Stimulated activated CD4-positive, alpha-beta T cell treated with anti-CD3 and anti-CD28 coated beads, Interleukin-12 subunit alpha, Interleukin-12 subunit beta, amount 100 ng/mL, for 48 hours (primary cell): Measurements from ENCODE around the gene MKNK1.

Experiments
- DNase-seq, 3 donors: peaks; one replicate each; pipeline ENCODE4 v3.0.0-alpha.2; 2020; ENCODE audit warnings: low read depth in 2 of 3, low spot score in 1 of 3

MKNK1 gene

DNA sequence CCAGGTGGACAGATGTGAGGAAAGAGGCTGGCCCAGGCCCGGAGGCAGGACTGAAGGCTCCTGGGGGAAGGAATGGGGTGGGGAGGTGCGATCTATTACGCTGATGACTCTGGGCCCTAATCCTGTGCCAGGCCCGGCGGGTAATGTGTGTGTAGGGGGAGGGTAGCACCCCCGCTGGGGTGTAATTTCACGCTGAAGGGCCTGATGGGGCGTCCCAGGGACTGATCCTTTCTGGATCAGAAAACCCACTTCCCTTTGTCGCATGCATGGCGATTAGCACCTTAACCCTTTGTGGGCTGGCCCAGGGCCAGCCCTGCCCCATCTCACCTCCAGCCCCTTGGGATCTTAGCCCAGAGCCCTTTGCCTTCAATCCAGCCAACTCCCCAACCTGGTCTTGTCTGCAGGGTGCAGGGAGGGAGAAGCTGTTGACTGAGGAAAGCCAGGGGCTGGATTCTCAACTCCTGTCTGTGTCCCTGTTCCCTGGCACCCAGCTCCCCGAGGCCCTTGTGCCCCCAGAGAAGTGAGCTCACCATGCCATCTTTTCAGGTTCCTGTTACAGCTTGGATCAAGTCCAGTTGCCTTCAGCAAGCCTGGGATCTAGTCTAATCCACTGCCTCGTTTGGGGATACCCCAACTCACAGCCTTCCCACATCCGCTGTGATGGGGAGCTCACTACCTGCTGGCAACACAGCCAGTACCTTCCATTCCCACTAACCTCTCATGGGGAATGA is 78.7 kb downstream of the MKNK1 start:
- DNase-seq, result no peak

DNA sequence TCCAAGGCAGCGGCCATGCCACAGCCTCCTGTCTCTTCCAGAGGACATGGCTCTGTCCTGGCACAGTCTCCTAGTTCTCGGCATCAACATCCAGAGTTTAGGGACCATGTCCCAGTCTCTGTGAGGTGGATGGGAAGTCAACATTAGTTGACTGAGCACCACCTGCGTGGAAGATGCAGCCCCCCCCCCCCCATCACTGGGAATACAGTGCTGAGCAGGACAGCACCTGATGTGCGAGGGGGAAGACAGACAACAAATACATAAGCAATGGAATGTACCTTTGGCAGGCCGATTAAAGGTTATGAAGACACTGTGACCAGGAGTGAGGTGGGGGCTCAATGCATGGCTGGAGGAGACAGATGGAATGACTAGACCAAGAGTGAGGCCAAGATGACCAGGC is 79.2 kb downstream of the MKNK1 start:
- DNase-seq, result no peak

DNA sequence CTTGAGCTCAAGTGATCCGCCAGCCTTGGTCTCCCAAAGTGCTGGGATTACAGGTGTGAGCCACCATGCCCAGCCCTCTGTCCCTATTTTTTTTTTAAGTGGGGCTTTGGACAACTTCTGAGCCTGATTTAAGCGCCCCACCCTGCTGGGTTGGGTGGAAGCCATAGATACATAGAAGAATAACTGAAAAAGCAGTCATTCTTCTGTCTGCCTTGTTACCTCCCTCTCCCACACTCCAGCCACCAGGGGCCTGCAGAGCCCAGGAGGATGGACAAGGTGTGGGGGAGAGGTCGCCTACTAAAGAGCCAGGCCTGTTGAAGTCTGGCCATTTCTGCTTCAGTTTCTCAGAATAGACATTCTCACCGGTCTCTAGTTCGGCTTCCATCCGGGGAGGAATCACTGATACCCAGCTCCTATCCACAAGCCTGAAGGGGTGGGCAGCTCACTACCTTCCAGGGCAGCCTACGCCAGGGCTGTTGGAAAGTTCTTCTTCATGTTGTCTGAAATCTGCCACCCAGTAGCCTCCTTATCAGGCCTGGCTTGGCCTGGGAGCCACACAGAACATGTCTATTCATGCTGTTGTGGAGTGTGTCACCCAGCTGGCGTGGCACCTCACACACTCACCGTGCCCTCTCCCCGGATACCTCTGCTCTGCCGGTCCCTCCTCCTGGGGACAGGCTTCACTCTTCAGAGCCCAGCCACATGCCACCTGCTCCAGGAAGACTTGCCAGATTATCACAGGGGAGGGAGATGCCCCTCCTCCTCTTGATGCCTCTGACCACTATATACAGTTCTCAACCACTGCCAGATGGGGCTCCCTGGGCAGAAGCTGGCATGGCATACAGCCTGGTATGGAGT is 80.3 kb downstream of the MKNK1 start:
- no peak for DNase-seq

DNA sequence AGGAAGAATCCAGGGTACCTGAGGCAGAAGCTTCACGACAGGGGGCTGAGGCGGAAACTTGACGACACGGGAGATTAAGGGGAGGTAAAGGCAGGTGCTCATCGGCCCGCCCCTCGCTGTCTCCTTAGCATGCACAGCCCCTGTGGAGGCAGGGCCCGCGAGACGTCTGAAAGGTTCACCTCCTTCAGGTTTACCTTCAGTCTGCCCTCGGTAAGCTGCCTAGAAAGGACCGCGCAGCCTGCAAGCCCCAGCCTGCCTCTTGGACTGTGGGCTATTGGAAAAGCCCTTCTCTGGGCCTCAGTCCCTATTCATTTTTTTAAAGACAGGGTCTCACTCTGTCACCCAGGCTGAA is 81.1 kb downstream of the MKNK1 start:
- DNase-seq, result no peak

DNA sequence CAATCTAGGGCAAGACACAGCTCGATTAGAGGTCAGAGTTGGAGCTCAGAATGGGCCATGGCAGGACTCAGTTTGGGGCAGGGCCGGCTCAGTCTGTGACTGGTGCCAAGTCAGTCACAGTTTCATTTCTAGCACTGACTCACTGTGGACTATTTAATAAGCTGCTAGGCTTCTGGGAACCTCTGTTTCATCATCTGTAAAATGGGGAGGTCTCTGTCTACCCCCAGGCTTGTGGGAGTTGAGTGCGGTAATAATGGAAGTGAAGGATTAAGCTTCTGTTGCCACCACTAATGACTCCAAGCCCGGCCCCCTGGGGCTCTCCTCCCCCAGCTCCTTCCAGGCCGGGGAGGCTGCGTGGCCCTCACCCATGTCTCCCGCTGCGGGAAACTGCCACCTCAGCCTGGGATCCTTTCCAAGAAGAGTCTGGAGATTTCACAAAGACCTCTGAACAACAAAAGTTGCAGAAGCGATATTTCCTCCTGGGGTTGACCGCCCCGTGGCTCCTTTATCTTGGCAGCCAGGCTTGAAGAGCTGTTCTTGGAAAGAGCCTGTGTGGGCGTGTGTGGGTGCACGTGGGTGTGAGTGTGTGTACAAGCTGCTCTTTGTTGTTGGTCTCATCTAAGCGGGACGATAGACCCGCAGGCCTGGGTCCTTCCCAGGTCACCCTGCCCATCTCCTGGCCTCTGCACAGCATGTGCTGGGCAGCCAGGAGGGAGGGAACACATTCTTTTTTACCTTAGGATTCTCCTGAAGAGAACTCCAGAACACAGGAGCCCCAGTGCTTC is 81.7 kb downstream of the MKNK1 start:
- DNase-seq, result peak in 2 of 3 donors; percentile 22 to 41

DNA sequence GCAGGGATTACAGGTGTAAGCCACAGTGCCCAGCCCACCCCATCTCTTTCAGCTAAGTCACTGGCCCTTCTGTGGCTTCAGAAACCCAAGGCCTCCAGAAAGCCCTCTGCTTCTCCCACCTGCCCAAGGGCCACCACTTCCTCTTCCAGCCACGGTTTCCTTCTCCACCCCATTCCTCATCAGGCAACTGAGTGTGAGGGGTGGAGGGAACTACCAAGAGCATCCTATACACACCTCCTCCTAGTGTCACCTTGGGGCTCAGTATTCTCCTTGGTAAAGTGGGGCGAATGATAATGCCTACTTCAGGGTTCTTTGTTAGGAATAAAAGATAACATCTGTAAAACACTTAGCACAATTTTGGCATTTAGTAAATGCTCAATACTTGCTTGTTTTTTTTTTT is 82.7 kb downstream of the MKNK1 start:
- DNase-seq, result no peak

DNA sequence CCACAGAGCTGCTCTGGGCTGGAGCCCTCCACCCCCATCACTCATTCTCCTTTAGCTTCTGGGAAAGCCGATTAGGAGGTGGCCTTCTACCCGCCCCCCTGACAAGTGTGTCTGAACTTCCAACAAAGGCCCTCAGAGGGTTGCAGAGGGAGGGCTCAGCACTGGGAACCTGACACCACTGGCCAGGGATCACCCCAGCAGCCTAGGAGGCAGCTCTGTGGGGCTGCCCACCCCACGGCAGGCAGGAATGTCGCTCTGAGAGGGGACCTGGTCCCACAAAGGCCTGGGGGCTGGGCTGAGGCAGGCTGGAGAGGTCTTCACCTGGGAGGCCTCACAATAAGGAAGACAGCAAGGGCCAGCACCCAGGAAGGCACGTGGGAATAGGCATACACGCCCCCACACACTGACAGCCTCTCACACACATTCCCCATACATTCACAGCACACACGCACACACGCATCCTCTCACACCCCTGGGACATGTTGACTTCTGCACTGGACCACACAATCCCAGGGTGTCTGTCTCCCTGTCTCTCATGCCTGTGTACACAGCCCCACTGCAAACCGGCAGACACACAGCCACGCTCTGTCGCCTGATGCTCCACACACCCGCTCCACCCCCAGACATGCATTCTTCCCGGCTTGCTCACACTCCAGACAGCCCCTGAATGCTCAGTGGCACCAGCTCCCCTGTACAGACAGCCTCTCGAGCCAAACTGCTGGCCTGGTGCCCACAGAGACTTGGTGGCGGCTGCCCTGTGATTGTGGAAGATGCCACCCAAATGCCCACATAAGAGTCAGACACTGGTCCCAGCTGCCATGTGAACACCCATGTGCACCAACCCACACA is 83.8 kb downstream of the MKNK1 start:
- no peak for DNase-seq

DNA sequence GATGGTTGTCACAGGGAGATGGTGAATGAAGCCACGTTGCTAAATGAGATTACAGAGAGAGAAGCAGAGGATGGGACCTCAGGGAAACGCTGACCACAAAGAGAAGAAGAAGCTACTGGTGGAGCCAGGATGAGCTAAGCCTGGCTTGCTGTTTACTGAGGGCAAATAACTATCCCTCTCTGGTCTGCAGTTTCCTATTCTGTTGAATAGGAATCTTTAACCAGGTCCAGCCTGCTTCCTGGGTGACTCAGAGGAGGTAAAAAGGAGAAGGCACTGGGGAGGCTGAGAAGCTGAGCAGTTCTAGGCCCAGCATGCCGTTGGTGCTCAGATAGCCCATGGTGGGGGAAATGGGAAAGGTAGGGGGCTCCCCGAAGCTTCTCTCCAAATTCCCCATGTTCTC is 84.9 kb downstream of the MKNK1 start:
- no peak for DNase-seq

DNA sequence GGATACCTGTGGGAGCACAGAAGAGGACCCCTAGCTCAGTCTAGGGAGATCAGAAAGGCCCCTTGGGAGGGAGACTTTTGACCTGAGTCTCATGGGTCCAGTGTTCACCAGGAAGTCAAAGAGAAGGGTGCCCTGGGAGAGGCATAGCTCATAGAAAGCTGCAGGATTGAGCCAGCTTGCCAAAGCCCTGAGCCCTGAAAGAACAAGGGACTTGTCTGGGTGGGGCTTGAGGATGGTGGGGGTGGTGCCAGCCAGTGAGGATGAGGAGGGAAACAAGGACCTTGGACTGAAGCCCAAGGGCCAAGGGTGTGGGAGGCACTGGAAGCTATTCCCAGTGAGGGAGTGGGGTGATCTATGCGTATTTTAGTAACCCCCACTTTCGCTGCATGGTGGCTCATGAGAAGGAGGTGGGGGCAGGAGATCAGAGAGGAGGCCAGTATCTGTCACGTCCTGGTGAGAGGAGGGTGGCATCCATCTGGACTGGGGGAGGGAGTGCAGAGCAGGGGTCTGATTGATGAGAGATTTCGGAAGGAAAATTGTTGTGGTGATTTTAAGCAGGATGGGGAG is 86.1 kb downstream of the MKNK1 start:
- DNase-seq, result no peak

DNA sequence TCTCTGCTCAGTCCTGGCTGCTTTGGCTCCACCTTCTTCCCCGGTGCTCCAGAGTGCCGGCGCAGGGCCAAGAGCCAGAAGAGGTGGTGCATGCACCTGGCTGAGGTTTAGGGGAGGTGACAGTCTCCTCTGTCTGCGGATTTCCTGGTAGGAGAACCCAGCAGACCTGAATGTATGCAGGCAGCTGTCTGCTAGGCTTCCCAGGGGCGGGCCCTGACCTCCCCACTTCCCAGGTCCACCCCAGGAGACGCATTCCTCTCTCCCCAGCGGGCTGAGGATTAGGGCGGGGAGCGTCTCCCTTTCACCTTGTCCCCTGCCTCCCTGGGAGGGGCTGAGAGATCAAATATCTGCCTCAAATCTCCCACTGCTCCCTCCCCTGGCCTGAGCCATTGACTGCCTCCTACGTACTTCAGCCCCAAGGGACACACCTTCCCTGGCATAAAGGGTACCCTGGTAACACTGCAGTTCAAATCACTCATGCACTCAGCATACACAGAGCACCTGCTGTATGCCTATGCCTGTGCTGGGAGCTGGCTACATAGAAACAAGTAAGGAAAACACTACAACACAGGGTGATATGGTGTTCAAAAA is 87.0 kb downstream of the MKNK1 start:
- no peak for DNase-seq

DNA sequence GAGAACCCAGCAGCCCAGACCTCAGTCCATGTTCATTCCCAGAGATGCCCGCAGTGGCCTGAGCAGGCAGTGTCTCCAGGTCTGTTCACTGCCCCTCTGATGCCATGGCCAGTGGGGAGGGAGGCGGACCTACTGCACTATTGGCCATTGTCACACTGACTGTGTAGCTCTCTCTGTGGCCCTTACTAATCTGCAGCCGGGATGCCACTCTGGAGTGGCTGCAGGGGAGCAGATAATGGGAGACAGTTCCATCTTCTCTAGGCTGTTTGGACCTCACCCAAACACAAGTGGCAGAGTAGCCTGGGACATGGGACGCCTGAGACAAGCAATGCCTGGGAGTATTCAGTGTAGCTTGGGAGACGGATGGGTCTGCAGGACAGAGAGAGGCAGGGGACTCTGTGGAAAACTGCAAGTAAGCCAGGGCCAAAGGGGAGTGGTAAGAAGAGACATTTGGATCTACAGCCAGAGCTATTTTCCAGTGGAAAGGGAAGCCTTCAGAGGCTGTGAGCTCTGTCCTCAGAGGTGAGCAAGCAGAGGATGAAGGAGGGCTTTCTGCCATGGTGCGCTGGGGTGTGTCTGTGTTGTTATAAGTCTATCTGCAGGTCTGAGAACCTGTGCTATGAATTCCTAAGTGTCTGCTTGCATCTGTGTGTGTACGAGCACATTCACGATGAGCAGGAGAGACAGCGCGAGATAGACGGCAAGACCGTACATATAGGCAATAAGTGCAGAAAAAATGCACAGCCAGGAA is 87.7 kb downstream of the MKNK1 start:
- DNase-seq, result no peak

DNA sequence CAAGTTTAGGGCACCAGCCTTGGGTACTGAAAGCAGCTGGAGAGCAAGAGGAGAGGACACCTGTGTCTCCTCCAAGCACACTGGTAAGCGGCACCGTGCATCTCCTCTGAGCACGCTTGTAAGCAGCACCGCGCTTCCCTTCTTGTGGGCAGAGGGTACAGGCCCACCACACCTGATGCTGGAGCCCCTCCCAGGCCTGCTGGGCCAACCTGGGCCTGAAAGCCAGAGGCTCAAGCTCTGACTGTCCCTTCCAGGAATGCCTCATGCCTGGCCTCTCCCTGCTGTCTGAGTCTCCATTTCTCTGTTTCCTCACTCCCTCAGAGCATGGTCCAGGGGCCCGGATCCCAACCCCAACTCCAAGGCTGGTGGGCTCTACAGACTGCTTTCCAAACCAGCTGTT is 88.5 kb downstream of the MKNK1 start:
- DNase-seq, result no peak

DNA sequence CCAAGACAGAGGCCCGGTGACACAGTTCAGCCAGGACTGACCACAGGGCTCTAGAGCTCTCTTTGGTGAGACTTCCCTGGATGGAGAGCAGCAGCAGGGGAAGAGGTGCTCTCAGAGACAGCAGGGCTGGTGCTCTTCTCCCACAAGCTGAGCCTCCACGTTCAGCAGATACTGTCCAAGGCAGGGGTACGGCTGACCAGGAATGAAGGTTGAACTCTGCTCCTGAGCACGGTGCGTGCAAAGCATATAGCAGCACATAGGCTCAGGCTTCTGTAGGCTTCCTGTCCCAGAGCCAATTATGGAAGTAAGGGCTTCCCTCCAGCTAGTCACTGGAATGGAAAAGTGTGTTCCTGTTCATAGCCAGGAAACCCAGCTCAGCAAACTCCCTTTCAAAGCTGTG is 90.5 kb downstream of the MKNK1 start:
- DNase-seq, result no peak

DNA sequence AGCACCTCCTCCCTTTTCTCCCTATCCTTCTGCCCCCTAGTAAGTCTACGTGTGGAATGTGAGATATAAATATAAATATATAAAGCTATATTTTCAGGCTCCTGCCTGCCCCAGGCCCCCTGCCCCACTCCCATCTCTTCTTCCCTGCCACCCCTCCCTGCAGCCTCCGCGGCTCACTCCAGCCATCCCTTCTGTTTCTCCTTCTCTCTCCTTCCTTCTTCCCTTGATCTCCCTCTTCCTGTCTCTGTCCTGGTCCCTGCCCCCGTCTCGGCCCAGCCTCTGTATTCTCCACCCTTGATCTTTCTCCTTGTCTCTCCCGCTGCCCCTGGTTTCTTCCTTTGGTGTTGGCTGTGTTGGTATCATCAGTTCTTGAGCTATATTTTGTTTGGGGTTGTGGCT is 91.3 kb downstream of the MKNK1 start:
- no peak for DNase-seq

DNA sequence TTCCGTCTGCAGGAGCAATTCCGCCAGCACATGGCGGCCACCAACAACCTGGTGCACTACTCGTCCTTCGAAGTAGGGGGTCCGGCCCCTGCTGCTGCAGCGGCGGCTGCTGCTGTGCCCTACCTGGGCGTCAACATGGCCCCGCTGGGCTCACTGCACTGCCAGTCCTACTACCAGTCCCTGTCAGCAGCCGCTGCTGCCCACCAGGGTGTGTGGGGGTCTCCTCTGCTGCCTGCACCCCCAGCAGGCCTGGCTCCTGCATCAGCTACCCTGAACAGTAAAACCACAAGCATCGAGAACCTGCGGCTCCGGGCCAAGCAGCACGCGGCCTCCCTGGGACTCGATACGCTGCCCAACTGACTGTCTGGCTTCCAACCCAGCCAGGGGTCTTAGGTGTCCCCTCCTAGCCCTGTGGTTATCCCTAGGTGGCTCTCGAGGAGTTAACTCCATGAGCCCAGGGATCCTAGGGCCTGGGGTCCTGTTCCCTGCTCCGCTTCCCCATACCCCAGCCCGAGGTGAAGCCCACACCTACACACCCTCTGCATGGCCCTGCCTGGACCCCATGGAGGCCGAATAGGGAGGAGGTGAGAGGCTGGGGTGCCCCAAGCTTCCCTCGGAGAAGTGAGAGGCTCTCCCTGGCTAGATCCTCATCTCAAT is 91.8 kb downstream of the MKNK1 start:
- DNase-seq, result no peak

DNA sequence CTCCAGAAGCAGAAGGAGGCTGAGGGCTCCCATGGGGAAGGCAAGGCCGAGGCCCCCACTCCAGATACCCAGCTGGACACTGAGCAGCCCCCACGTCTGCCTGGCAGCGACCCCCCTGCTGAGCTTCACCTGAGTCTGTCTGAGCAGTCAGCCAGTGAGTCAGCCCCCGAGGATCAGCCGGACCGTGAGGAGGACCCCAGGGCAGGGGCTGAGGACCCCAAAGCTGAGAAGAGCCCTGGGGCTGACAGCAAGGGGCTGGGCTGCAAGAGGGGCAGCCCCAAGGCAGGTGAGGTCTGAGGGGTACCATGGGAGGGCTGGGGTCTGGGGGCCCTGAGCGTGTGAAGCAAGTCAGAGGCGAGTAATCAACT is 93.1 kb downstream of the MKNK1 start:
- DNase-seq, result no peak

DNA sequence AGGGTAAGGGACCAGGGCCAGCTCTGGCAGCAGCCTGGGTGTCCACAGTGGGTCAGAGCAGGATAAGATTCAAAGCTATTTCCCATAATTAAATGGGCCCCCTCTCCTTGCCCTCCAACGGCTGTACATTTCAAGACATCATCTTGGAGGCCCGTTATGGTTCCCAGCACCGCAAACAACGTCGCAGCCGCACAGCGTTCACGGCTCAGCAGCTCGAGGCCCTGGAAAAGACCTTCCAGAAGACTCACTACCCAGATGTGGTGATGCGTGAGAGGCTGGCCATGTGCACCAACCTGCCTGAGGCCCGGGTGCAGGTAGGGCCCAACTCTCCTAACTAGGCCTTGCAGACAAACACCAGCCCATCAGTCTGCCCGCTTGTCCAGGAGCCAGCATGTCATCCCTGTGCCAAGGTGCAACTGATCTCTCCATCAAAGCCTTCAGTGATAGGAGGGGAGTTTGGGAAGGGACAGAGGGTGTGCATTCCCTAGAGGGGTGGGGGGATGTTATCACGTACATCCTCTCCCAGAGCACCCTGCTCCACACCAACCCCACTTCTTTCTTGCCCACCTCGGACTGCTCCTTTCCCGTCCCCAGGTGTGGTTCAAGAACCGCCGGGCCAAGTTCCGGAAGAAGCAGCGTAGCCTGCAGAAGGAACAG is 93.6 kb downstream of the MKNK1 start:
- no peak for DNase-seq

DNA sequence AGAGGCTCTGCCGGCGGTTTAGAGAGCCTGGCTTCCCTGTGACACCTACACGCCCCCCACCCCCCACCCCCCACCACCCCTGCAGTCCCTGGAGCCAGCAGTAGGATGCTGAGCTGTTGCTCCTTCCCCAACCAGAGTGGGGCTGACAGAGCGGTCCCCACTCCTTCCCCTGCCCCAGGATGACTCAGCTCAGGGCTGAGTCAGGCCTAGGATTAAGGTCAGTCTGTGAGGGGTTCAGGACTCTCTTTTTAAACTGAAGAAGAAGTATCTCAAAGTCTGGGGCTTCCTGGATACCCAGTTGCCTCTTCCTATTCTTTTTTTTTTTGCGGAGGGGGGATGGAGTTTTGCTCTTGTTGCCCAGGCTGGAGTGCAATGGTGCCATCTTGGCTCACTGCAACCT is 95.3 kb downstream of the MKNK1 start:
- no peak for DNase-seq
